HepG2 (cell line): Measurements from ENCODE around the gene ABCC5. TPM values are rescaled to one million over a fixed set of nuclear protein-coding genes. Genes with fewer than 3 reads are reported as not detected.

Experiments used
- CBX2 ChIP-seq, 2 experiments: fragments of 200-600 bp in 1 of 2; sonication (generic); formaldehyde crosslinking in 1 of 2; IDR thresholded peaks; 2 replicates each; pipeline versions ENCODE4 v1.7.0 to v1.8.1; 2018 to 2022; ENCODE audit warnings: low read depth in 2 of 2, low read length in 1 of 2, mild to moderate bottlenecking in 1 of 2, missing genetic modification reagents in 1 of 2
- GFI1 ChIP-seq: sonication (generic); formaldehyde crosslinking; IDR thresholded peaks from 2 replicates; pipeline ENCODE4 v1.5.0; 2020; ENCODE audit warnings: missing genetic modification reagents, mild to moderate bottlenecking, borderline replicate concordance
- HMG20A ChIP-seq: IDR thresholded peaks from 2 replicates; pipeline ENCODE4 v1.6.1; 2016; ENCODE audit warnings: borderline replicate concordance
- NCOA1 ChIP-seq: sonication (generic); formaldehyde crosslinking; IDR thresholded peaks from 2 replicates; pipeline ENCODE4 v1.9.0; 2021; ENCODE audit warnings: missing genetic modification reagents
- ZNF687 ChIP-seq: sonication (generic); formaldehyde crosslinking; IDR thresholded peaks from 2 replicates; pipeline ENCODE4 v1.5.1; 2020; ENCODE audit warnings: mild to moderate bottlenecking, missing genetic modification reagents, moderate library complexity
- polyA plus RNA-seq, 8 experiments: library from polyadenylated mRNA; depleted of rRNA in 3 of 8; stranded (reverse) in 7 of 8; unstranded in 1 of 8; fragments of >200 nt; fragmentation: Illumina TruSeq in 4 of 8; extraction: Trizol in 4 of 8; gene quantifications; 2 replicates each; pipeline versions ENCODE4 v1.2.1 to v1.2.3, GENCODE V29; 2011 to 2016; ENCODE audit warnings: low read depth in 4 of 8, missing spikeins in 1 of 8, mixed read lengths in 1 of 8; ENCODE audit not compliant: insufficient read depth in 1 of 8
- total RNA-seq, 5 experiments: library from RNA; depleted of rRNA; stranded (reverse); fragments of >200 nt; fragmentation: Illumina TruSeq; extraction: Trizol; gene quantifications; 2 replicates each; pipeline ENCODE4 v1.2.3, GENCODE V29; 2016; ENCODE audit warnings: low read depth in 1 of 5
- TF ChIP-seq, protein P1 (sequence below): sonication (generic); formaldehyde crosslinking; IDR thresholded peaks from 2 replicates; pipeline ENCODE4 v1.4.0; 2020; ENCODE audit warnings: missing genetic modification reagents
- TF ChIP-seq, protein P2 (sequence below): sonication (generic); formaldehyde crosslinking; IDR thresholded peaks from 2 replicates; pipeline ENCODE4 v1.5.1; 2020; ENCODE audit warnings: mild to moderate bottlenecking, missing genetic modification reagents, borderline replicate concordance
- TF ChIP-seq, protein P3 (sequence below): sonication (generic); formaldehyde crosslinking; IDR thresholded peaks from 2 replicates; pipeline ENCODE4 v1.4.0; 2020; ENCODE audit warnings: mild to moderate bottlenecking, missing genetic modification reagents, borderline replicate concordance

Gene ABCC5
- total and polyA plus RNA-seq, 2 of the 13 experiments (the other 11 are each of a cell fraction or from before 2014, with no cell fraction given): 12.5 to 12.7 TPM

- no peak; the same call in 1 of the 2 replicates for TF ChIP-seq ZNF687
- no peak for TF ChIP-seq NCOA1 (CRISPR knock-in tag)
- TF ChIP-seq, protein P1, sequence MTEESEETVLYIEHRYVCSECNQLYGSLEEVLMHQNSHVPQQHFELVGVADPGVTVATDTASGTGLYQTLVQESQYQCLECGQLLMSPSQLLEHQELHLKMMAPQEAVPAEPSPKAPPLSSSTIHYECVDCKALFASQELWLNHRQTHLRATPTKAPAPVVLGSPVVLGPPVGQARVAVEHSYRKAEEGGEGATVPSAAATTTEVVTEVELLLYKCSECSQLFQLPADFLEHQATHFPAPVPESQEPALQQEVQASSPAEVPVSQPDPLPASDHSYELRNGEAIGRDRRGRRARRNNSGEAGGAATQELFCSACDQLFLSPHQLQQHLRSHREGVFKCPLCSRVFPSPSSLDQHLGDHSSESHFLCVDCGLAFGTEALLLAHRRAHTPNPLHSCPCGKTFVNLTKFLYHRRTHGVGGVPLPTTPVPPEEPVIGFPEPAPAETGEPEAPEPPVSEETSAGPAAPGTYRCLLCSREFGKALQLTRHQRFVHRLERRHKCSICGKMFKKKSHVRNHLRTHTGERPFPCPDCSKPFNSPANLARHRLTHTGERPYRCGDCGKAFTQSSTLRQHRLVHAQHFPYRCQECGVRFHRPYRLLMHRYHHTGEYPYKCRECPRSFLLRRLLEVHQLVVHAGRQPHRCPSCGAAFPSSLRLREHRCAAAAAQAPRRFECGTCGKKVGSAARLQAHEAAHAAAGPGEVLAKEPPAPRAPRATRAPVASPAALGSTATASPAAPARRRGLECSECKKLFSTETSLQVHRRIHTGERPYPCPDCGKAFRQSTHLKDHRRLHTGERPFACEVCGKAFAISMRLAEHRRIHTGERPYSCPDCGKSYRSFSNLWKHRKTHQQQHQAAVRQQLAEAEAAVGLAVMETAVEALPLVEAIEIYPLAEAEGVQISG (CRISPR knock-in tag): 0 out of 2 replicates have a peak, but pooled peaks have one; percentile 14
- TF ChIP-seq, protein P2, sequence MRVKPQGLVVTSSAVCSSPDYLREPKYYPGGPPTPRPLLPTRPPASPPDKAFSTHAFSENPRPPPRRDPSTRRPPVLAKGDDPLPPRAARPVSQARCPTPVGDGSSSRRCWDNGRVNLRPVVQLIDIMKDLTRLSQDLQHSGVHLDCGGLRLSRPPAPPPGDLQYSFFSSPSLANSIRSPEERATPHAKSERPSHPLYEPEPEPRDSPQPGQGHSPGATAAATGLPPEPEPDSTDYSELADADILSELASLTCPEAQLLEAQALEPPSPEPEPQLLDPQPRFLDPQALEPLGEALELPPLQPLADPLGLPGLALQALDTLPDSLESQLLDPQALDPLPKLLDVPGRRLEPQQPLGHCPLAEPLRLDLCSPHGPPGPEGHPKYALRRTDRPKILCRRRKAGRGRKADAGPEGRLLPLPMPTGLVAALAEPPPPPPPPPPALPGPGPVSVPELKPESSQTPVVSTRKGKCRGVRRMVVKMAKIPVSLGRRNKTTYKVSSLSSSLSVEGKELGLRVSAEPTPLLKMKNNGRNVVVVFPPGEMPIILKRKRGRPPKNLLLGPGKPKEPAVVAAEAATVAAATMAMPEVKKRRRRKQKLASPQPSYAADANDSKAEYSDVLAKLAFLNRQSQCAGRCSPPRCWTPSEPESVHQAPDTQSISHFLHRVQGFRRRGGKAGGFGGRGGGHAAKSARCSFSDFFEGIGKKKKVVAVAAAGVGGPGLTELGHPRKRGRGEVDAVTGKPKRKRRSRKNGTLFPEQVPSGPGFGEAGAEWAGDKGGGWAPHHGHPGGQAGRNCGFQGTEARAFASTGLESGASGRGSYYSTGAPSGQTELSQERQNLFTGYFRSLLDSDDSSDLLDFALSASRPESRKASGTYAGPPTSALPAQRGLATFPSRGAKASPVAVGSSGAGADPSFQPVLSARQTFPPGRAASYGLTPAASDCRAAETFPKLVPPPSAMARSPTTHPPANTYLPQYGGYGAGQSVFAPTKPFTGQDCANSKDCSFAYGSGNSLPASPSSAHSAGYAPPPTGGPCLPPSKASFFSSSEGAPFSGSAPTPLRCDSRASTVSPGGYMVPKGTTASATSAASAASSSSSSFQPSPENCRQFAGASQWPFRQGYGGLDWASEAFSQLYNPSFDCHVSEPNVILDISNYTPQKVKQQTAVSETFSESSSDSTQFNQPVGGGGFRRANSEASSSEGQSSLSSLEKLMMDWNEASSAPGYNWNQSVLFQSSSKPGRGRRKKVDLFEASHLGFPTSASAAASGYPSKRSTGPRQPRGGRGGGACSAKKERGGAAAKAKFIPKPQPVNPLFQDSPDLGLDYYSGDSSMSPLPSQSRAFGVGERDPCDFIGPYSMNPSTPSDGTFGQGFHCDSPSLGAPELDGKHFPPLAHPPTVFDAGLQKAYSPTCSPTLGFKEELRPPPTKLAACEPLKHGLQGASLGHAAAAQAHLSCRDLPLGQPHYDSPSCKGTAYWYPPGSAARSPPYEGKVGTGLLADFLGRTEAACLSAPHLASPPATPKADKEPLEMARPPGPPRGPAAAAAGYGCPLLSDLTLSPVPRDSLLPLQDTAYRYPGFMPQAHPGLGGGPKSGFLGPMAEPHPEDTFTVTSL (CRISPR knock-in tag): 0 out of 2 replicates have a peak, but pooled peaks have one; percentile 23
- TF ChIP-seq, protein P3, sequence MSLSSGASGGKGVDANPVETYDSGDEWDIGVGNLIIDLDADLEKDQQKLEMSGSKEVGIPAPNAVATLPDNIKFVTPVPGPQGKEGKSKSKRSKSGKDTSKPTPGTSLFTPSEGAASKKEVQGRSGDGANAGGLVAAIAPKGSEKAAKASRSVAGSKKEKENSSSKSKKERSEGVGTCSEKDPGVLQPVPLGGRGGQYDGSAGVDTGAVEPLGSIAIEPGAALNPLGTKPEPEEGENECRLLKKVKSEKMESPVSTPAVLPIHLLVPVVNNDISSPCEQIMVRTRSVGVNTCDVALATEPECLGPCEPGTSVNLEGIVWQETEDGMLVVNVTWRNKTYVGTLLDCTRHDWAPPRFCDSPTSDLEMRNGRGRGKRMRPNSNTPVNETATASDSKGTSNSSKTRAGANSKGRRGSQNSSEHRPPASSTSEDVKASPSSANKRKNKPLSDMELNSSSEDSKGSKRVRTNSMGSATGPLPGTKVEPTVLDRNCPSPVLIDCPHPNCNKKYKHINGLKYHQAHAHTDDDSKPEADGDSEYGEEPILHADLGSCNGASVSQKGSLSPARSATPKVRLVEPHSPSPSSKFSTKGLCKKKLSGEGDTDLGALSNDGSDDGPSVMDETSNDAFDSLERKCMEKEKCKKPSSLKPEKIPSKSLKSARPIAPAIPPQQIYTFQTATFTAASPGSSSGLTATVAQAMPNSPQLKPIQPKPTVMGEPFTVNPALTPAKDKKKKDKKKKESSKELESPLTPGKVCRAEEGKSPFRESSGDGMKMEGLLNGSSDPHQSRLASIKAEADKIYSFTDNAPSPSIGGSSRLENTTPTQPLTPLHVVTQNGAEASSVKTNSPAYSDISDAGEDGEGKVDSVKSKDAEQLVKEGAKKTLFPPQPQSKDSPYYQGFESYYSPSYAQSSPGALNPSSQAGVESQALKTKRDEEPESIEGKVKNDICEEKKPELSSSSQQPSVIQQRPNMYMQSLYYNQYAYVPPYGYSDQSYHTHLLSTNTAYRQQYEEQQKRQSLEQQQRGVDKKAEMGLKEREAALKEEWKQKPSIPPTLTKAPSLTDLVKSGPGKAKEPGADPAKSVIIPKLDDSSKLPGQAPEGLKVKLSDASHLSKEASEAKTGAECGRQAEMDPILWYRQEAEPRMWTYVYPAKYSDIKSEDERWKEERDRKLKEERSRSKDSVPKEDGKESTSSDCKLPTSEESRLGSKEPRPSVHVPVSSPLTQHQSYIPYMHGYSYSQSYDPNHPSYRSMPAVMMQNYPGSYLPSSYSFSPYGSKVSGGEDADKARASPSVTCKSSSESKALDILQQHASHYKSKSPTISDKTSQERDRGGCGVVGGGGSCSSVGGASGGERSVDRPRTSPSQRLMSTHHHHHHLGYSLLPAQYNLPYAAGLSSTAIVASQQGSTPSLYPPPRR (CRISPR knock-in tag): 0 out of 2 replicates have a peak, but pooled peaks have one; percentile 13
- TF ChIP-seq CBX2 (IDR thresholded peaks at IDR 0.05; ENCODE audit: low read depth, low read length): no peak
- no peak for TF ChIP-seq CBX2 (CRISPR knock-in tag; IDR thresholded peaks at IDR 0.05; ENCODE audit: low read depth)
- TF ChIP-seq HMG20A (CRISPR knock-in tag): no peak
- peak; percentile 78; the same call in 1 of the 2 replicates for TF ChIP-seq GFI1 (CRISPR knock-in tag)
Measured at GRCh38 chr3:183912895-183913579, 104.6 kb downstream of the ABCC5 start (continued).
